Gastrocnemius medialis (tissue), 4 donors: Measurements from ENCODE around the gene TTLL1. TPM values are rescaled to one million over a fixed set of nuclear protein-coding genes. Genes with fewer than 3 reads are reported as not detected.

Experiments
- ATAC-seq, 2 donors: fragments of 150-250 bp; one replicate each; pipeline ENCODE4 v1.9.1; 2016
- DNase-seq, 2 donors: peaks; one replicate each; pipeline ENCODE4 v3.0.0-alpha.2; 2019
- H3K27ac ChIP-seq, 4 donors: fragments of 200-600 bp; sonication (generic); 1 replicate in 1 of 4; 2 replicates in 3 of 4; pipeline ENCODE4 v1.5.1; 2016 to 2018; ENCODE audit warnings: mild to moderate bottlenecking in 2 of 4, moderate library complexity in 1 of 4
- H3K27me3 ChIP-seq, 3 donors: fragments of 200-600 bp; sonication (generic) in 2 of 3; 1 replicate in 1 of 3; 2 replicates in 2 of 3; pipeline versions ENCODE4 v1.5.1 to v1.6.0; 2016 to 2019; ENCODE audit warnings: mild to moderate bottlenecking in 1 of 3, moderate library complexity in 1 of 3
- H3K36me3 ChIP-seq, 2 donors: fragments of 200-600 bp; sonication (generic) in 1 of 2; one replicate each; pipeline ENCODE4 v1.5.1; 2017 to 2018
- H3K4me1 ChIP-seq, 2 donors: fragments of 200-600 bp; sonication (generic) in 1 of 2; one replicate each; pipeline ENCODE4 v1.5.1; 2016 to 2017; ENCODE audit warnings: mild to moderate bottlenecking in 2 of 2
- H3K4me3 ChIP-seq, 4 donors: fragments of 200-600 bp; sonication (generic) in 3 of 4; 1 replicate in 1 of 4; 2 replicates in 3 of 4; pipeline ENCODE4 v1.5.1; 2016 to 2019; ENCODE audit warnings: mild to moderate bottlenecking in 2 of 4
- H3K9me3 ChIP-seq, 3 donors: fragments of 200-600 bp; sonication (generic) in 2 of 3; 1 replicate in 1 of 3; 2 replicates in 2 of 3; pipeline ENCODE4 v1.5.1; 2016 to 2019
- POLR2A ChIP-seq, 2 donors: fragments of 450-650 bp; IDR thresholded peaks; one replicate each; pipeline ENCODE4 v1.6.1; 2017; ENCODE audit warnings: antibody characterized with exemption in 2 of 2, mild to moderate bottlenecking in 2 of 2, moderate library complexity in 2 of 2
- in situ Hi-C, 4 donors: fragments of 200-750 bp; cut with MboI; loops; one replicate each; pipeline versions ENCODE4 v1.15.0 to v1.8.0; 2017; ENCODE audit warnings: low sequenced_read_pairs in 4 of 4
- intact Hi-C: fragments of 100-400 bp; cut with DNase I; formaldehyde crosslinking; loops from one replicate; pipeline ENCODE4 v1.15.1; 2023; ENCODE audit warnings: low total_unique reads
- total RNA-seq, 4 donors: library from RNA; depleted of rRNA; stranded (reverse); fragments of >200 nt; gene quantifications; one replicate each; pipeline versions ENCODE4 v1.1.0 to v1.2.3, GENCODE V29; 2016
- TF ChIP-seq, protein P1 (sequence below), 5 experiments: fragments of 450-650 bp in 3 of 5; fragments of 200-600 bp in 2 of 5; sonication (generic) in 2 of 5; IDR thresholded peaks in 4 of 5; conservative IDR thresholded peaks in 1 of 5; 1 replicate in 4 of 5; 2 replicates in 1 of 5; pipeline ENCODE4 v1.5.1; 2016 to 2019; ENCODE audit warnings: antibody characterized with exemption in 5 of 5, mild to moderate bottlenecking in 3 of 5, moderate library complexity in 3 of 5

Gene TTLL1
- total RNA-seq, 4 donors from 2014 or later, result 1.3 to 2.0 (median 1.8) TPM

GRCh38 chr22:43134553-43134952 is 45.4 kb upstream of the TTLL1 start:
- intact Hi-C loops, result no loop called here

GRCh38 chr22:43133401-43133800 is 44.2 kb upstream of the TTLL1 start:
- TF ChIP-seq, protein P1, sequence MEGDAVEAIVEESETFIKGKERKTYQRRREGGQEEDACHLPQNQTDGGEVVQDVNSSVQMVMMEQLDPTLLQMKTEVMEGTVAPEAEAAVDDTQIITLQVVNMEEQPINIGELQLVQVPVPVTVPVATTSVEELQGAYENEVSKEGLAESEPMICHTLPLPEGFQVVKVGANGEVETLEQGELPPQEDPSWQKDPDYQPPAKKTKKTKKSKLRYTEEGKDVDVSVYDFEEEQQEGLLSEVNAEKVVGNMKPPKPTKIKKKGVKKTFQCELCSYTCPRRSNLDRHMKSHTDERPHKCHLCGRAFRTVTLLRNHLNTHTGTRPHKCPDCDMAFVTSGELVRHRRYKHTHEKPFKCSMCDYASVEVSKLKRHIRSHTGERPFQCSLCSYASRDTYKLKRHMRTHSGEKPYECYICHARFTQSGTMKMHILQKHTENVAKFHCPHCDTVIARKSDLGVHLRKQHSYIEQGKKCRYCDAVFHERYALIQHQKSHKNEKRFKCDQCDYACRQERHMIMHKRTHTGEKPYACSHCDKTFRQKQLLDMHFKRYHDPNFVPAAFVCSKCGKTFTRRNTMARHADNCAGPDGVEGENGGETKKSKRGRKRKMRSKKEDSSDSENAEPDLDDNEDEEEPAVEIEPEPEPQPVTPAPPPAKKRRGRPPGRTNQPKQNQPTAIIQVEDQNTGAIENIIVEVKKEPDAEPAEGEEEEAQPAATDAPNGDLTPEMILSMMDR (IDR thresholded peaks at IDR 0.05 in 4 of 5, conservative IDR thresholded peaks at IDR 0.05 in 1 of 5), result no peak
- no peak for TF ChIP-seq POLR2A (IDR thresholded peaks at IDR 0.05)
- H3K4me3 ChIP-seq, result no peak overlapping the region
- no peaks in the 10 kb centered on the region for H3K4me1 ChIP-seq
- DNase-seq (no peak), ATAC-seq (no peak)
- no peak overlapping the region for H3K27ac ChIP-seq
- no peaks in the 10 kb centered on the region for H3K27me3 ChIP-seq
- intact Hi-C loops, result no loop called here
- in situ Hi-C loops, result no loop called here
- no peaks in the 10 kb centered on the region for H3K9me3 ChIP-seq
- H3K36me3 ChIP-seq, result peaks cover 0 to 50% of the 10 kb centered on the region in 2 donors

More at GRCh38 chr22:43134553-43134952, 45.4 kb upstream of the TTLL1 start:
- Histone ChIP-seq H3K4me3 (no peak overlapping the region), H3K36me3 (peaks cover 0 to 60% of the 10 kb centered on the region in 2 donors), H3K27me3 (no peaks in the 10 kb centered on the region), H3K9me3 (no peaks in the 10 kb centered on the region), H3K4me1 (no peaks in the 10 kb centered on the region), H3K27ac (no peak overlapping the region)
- no peak for ATAC-seq
- in situ Hi-C loops, result no loop called here
- DNase-seq, result no peak
- TF ChIP-seq POLR2A (IDR thresholded peaks at IDR 0.05), result no peak
- TF ChIP-seq, protein P1 (IDR thresholded peaks at IDR 0.05 in 4 of 5, conservative IDR thresholded peaks at IDR 0.05 in 1 of 5), result no peak

DNA sequence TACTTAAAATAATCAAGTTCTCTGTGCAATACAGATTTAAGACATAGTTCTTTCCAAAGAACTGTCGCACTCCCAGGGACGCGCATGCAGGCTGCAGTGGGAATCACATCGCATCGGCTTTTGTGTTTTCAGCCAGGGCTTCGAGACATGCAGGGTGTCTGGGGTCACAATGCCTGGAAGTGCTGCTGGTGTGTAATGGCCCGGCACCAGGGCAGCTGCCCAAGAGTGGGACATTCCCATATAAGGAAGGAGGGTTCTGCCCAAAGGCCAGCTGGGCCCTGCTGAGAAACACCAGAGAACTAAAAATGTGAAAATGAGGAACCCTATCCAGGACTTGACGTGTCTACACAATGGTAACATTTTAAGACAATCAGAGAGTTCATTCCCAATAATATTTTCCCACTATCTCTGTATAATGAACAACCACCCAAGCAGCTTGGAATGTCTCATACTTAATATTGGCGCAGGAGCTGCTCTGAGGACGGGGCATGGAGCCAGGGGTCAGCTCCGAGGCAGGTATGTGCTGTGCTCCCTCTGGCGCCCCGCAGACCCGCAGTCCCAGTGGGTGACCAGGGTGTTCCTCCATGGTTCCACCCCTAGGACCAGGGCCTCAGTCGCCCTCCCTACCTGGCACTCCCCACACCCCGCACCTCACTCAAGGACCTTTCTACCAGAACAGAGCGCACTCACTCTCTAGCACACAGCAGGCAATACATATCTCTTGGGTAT is 42.7 kb upstream of the TTLL1 start:
- in situ Hi-C loops, result no loop called here
- Histone ChIP-seq H3K9me3 (no peaks in the 10 kb centered on the region), H3K4me3 (no peak overlapping the region), H3K27ac (no peak overlapping the region), H3K36me3 (peaks cover 0 to 35% of the 10 kb centered on the region in 2 donors), H3K4me1 (no peaks in the 10 kb centered on the region), H3K27me3 (no peaks in the 10 kb centered on the region)
- TF ChIP-seq, protein P1 (IDR thresholded peaks at IDR 0.05 in 4 of 5, conservative IDR thresholded peaks at IDR 0.05 in 1 of 5), result no peak
- TF ChIP-seq POLR2A (IDR thresholded peaks at IDR 0.05), result no peak
- ATAC-seq, result no peak
- DNase-seq, result no peak
- intact Hi-C loops, result no loop called here

DNA sequence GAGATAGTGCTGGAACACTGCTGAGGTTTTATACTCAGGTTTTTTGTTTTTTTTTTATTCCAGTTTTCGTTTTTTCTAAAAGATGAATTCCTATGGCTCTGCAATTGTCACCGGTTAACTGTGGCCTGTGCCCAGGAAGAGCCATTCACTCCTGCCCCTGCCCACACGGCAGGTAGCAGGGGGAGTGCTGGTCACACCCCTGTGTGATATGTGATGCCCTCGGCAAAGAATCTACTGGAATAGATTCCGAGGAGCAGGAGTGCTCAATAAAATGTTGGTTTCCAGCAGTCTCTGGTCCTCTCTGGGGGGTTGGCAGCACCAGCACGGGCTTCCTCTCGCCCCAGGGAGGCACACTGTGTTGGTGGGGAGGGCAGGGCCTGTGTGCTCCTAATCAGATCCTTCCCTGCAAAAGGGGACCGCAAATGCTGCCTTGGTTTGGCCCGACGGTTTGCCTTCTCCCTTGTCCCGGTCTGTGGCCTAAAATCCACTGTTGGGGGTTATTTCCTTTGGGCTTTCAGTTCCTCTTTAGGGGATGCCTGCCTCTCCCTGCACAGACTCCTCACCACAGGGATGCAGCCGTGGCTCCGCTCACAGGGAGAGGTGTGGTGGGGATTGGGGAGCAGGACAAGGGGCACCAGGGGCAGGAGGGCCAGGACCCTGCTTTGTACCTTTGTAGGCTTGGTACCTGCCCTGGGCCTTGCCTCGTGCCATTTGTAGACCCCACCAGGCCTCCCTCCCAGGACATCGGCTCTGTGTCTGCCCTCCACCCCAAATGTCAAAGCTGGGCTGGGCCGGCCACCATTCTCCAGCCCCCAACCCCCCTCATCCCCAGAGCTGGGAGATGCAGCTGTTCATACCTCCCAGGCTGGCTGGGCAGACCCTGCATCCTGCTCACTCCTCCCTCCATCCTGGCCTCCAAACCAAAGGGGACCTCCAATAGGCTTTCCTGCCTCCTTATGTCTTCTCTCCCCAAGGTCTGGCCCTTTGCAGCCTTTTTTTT is 40.5 kb upstream of the TTLL1 start:
- H3K27me3 ChIP-seq, result no peaks in the 10 kb centered on the region
- H3K4me1 ChIP-seq, result no peaks in the 10 kb centered on the region
- no peak for DNase-seq
- TF ChIP-seq, protein P1 (IDR thresholded peaks at IDR 0.05 in 4 of 5, conservative IDR thresholded peaks at IDR 0.05 in 1 of 5), result no peak
- TF ChIP-seq POLR2A (IDR thresholded peaks at IDR 0.05), result no peak
- no peak for ATAC-seq
- in situ Hi-C loops (no loop called here), intact Hi-C loops (no loop called here)
- H3K9me3 ChIP-seq, result no peaks in the 10 kb centered on the region
- no peak overlapping the region for H3K27ac ChIP-seq
- H3K36me3 ChIP-seq, result peaks cover 0 to 17% of the 10 kb centered on the region in 2 donors
- no peak overlapping the region for H3K4me3 ChIP-seq
